GM23248 (cell line): Measurements from ENCODE around the gene PSG3.
"Not testable (repeated sequence)": the region's sequence is repeated elsewhere in the genome, so short reads cannot be mapped to it uniquely, and the experiment has no call there.

Source experiments
- EZH2 ChIP-seq: fragments of 200-600 bp; sonication (generic); IDR thresholded peaks from 2 replicates; pipeline ENCODE4 v1.6.1; 2018; ENCODE audit warnings: antibody characterized with exemption, mild to moderate bottlenecking; ENCODE audit not compliant: insufficient read depth, poor library complexity, severe bottlenecking
- EZH2phosphoT487 ChIP-seq: fragments of 200-600 bp; sonication (generic); IDR thresholded peaks from 2 replicates; pipeline ENCODE4 v1.6.1; 2018; ENCODE audit warnings: antibody characterized with exemption, moderate library complexity, mild to moderate bottlenecking, low read depth; ENCODE audit not compliant: insufficient read depth

DNA sequence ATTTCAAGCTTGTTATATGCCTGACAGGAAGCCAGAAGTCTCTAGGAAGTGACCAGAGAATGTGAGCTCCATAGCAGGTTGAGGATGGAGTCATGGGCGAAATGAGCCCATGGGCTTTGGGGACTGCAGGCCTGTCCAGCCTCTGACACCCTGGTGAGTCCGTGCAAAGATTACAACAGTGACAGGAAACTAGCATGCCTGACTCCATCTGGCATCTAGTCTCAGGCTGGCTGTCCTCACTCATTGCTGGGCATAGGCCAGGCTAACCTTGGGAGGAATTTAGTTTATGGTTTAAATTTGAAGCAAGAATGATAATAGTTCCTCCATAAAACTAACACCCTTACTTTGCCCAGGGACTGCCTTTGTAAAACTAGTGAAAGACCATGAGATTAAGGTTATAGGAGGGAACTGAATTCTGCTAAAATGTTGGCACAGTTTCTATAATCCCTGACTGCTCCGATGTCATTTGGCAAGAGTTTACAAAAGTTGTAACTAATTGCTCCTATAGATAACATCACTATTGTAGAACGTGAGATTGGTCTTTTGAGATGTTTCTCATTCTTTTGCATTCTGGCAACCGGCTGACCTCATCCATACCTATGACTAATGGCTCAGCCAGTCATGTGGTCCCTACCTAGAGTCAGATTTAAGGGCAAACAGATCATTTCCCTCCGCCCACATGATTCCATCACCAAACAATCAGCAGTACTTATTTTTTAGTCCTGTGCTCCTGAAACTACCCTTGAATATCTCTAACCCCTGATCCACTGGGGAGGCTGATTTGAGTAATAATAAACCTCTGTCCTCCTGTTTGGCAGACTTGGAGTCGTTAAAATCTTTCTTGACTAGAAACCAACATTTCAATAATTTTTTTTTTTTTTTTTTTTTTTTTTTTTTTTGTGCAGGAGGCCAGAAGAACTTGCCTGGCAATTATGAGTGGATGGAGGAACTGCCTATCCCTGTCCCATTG, 21.0 kb upstream of the PSG3 start:
- TF ChIP-seq EZH2: not testable (repeated sequence)
- TF ChIP-seq EZH2phosphoT487: 0 out of 2 replicates have a peak, but pooled peaks have one; percentile 62
